Measurements from ENCODE around the gene OR8H3.
A peak's percentile ranks its signal among the peaks of the same experiment; 100 is the strongest.
"Not testable (repeated sequence)": the region's sequence is repeated elsewhere in the genome, so short reads cannot be mapped to it uniquely, and the experiment has no call there.

The OR8H3 gene

GRCh38 chr11:56122073-56122472 is at the start of gene OR8H3:
TSS of gene OR8H3 (plus strand) at chr11:56122373. CDS start at chr11:56122373, 0 bp downstream.
- DNase-seq (ENCODE audit: low spot score): no peak

- DNase-seq (ENCODE audit: low spot score): no peak
Measured at GRCh38 chr11:56089697-56090096, 32.5 kb upstream of the OR8H3 start.

- DNase-seq (ENCODE audit: low spot score): no peak
Measured at GRCh38 chr11:56093008-56093407, 29.2 kb upstream of the OR8H3 start, which contains the start of gene OR8I2. TSS of gene OR8I2 (plus strand) at chr11:56093308. CDS start at chr11:56093308, 0 bp downstream.

GRCh38 chr11:56103210-56103737 is 18.9 kb upstream of the OR8H3 start, which contains the start of gene OR8H2:
TSS of gene OR8H2 (plus strand) at chr11:56103687. CDS start at chr11:56105043, 1,356 bp downstream.
- DNase-seq (ENCODE audit: low spot score): no peak

- no peak for DNase-seq (ENCODE audit: low spot score)
Measured at GRCh38 chr11:56140151-56140661, 18.0 kb downstream of the OR8H3 start, which contains the start of gene OR8J3. TSS of gene OR8J3 (minus strand) at chr11:56140201. CDS start at chr11:56137718, 2,483 bp downstream.

GRCh38 chr11:56143681-56144080 is 21.5 kb downstream of the OR8H3 start:
- DNase-seq (ENCODE audit: low spot score): not testable (repeated sequence)

- DNase-seq (ENCODE audit: low spot score): no peak
Measured at GRCh38 chr11:56151376-56151775, 29.2 kb downstream of the OR8H3 start.

GRCh38 chr11:56152333-56152732 is 30.2 kb downstream of the OR8H3 start:
- no peak for DNase-seq (ENCODE audit: low spot score)

- DNase-seq (ENCODE audit: low spot score): no peak
Measured at GRCh38 chr11:56160217-56160616, 38.0 kb downstream of the OR8H3 start, which contains the start of gene OR8K5. TSS of gene OR8K5 (minus strand) at chr11:56160317. CDS start at chr11:56160317, 0 bp downstream.

GRCh38 chr11:56163804-56164203 is 41.6 kb downstream of the OR8H3 start:
- no peak for DNase-seq (ENCODE audit: low spot score)

- DNase-seq (ENCODE audit: low spot score): peak; percentile 52
Measured at GRCh38 chr11:56172256-56172830, 50.2 kb downstream of the OR8H3 start.
